Measurements from ENCODE around the gene CNMD. TPM values are rescaled to one million over a fixed set of nuclear protein-coding genes. Genes with fewer than 3 reads are reported as not detected.

CNMD gene
- polyA plus RNA-seq, 2 of the 4 experiments (the other 2 are of a cell fraction), result not detected

DNA sequence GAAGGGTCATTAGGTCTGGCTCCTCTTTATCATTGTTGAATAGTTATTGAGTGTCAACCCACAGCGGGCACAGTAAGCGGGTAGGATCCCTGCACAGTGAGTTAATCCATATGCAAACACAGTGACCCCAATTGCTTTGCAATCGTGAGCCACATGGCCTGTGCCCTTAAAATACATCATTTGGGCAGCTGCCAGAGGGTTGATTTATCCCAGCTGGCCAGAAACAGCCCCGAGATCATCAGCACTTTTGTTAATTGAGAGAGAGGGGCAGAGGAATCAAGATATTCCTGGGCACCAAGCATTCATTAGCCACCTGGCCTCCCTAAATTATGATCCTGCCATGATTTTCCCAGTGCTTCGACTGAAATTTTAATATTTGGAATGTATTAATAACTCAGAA, 9.8 kb upstream of the CNMD start:
- 6% methylated on average over 5 of the region's 5 CpGs for WGBS (ENCODE audit: missing lambda C conversion rate)
- TF ChIP-seq NPAS2 (CRISPR knock-in tag; IDR thresholded peaks at IDR 0.05; ENCODE audit: borderline replicate concordance) (no peak), BHLHE40 (IDR thresholded peaks at IDR 0.05; ENCODE audit: low read depth, low read length) (no peak)
- no peak for FAIRE-seq

GRCh38 chr13:52746141-52746540, 6.5 kb upstream of the CNMD start:
- H3K27ac ChIP-seq, result no peak overlapping the region
- ChIA-PET POLR2A (no interaction called here), CTCF (interaction anchor here (1.4 kb wide), 1 partner anchor 63 kb away, joined by 3 read pairs; no protein-coding TSS in a partner anchor)
- ATAC-seq, result no peak
- 5% methylated on average over 3 of the region's 3 CpGs for WGBS (ENCODE audit: missing lambda C conversion rate)
- no peak overlapping the region for H3K4me2 ChIP-seq
- H3K4me1 ChIP-seq, result no peaks in the 10 kb centered on the region
- no peaks in the 10 kb centered on the region for H3K9me3 ChIP-seq
- no peak overlapping the region for H3K4me3 ChIP-seq
- FAIRE-seq, result no peak
- no peak for TF ChIP-seq NR3C1 (IDR thresholded peaks at IDR 0.05)
- TF ChIP-seq FOSB (CRISPR knock-in tag; IDR thresholded peaks at IDR 0.05), result no peak
- no peak for TF ChIP-seq TP53 (CRISPR knock-in tag; IDR thresholded peaks at IDR 0.05)
- no peak for TF ChIP-seq ZSCAN20 (CRISPR knock-in tag; IDR thresholded peaks at IDR 0.05)
- no peak for TF ChIP-seq MAZ (IDR thresholded peaks at IDR 0.05; ENCODE audit: borderline replicate concordance, low read depth, low read length)
- no peak for TF ChIP-seq HOXB13 (CRISPR knock-in tag; IDR thresholded peaks at IDR 0.05; ENCODE audit: low read depth)
- no peak for TF ChIP-seq NFE2L2 (conservative IDR thresholded peaks at IDR 0.05; ENCODE audit: low read length)
- no peak for TF ChIP-seq BHLHE40 (IDR thresholded peaks at IDR 0.05; ENCODE audit: low read depth, low read length)
- TF ChIP-seq POLR2AphosphoS2 (conservative IDR thresholded peaks at IDR 0.05; ENCODE audit: low read length), result no peak
- TF ChIP-seq ZFP36 (IDR thresholded peaks at IDR 0.05; ENCODE audit: borderline replicate concordance, partially characterized antibody), result no peak
- no peak for TF ChIP-seq GATA3 (IDR thresholded peaks at IDR 0.05; ENCODE audit: borderline replicate concordance)
- DNase-seq (ENCODE audit: low read depth in 1 of 2, low spot score in 1 of 2), result no peak

More for the DNA sequence above, 9.8 kb upstream of the CNMD start:
- no peak for ATAC-seq
- Histone ChIP-seq H3K4me2 (no peak overlapping the region), H3K4me3 (no peak overlapping the region), H3K9me3 (no peaks in the 10 kb centered on the region), H3K4me1 (no peaks in the 10 kb centered on the region), H3K27ac (no peak overlapping the region)
- ChIA-PET CTCF (interaction anchor here (0.6 kb wide), 1 partner anchor 41 kb away, joined by 3 read pairs; no protein-coding TSS in a partner anchor), POLR2A (no interaction called here)
- no peak for DNase-seq (ENCODE audit: low read depth in 1 of 2, low spot score in 1 of 2)

- DNase-seq (ENCODE audit: low read depth in 1 of 2, low spot score in 1 of 2), result no peak
- no peaks in the 10 kb centered on the region for H3K9me3 ChIP-seq
- H3K4me1 ChIP-seq, result no peaks in the 10 kb centered on the region
- H3K4me2 ChIP-seq, result no peak overlapping the region
- FAIRE-seq, result no peak
- no peak for ATAC-seq
- WGBS (ENCODE audit: missing lambda C conversion rate), result 22% methylated on average over 6 of the region's 6 CpGs
- no peak overlapping the region for H3K4me3 ChIP-seq
- no peak overlapping the region for H3K27ac ChIP-seq
- ChIA-PET POLR2A (no interaction called here), CTCF (no interaction called here)
- TF ChIP-seq NFE2L2 (conservative IDR thresholded peaks at IDR 0.05; ENCODE audit: low read length), result no peak
- TF ChIP-seq, protein P1, sequence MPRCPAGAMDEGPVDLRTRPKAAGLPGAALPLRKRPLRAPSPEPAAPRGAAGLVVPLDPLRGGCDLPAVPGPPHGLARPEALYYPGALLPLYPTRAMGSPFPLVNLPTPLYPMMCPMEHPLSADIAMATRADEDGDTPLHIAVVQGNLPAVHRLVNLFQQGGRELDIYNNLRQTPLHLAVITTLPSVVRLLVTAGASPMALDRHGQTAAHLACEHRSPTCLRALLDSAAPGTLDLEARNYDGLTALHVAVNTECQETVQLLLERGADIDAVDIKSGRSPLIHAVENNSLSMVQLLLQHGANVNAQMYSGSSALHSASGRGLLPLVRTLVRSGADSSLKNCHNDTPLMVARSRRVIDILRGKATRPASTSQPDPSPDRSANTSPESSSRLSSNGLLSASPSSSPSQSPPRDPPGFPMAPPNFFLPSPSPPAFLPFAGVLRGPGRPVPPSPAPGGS (IDR thresholded peaks at IDR 0.05), result no peak
- no peak for TF ChIP-seq MAZ (IDR thresholded peaks at IDR 0.05; ENCODE audit: borderline replicate concordance, low read depth, low read length)
- TF ChIP-seq JUN (IDR thresholded peaks at IDR 0.05), result no peak
- TF ChIP-seq GATA3 (IDR thresholded peaks at IDR 0.05; ENCODE audit: borderline replicate concordance), result no peak
These were observed 5.3 kb upstream of the CNMD start for GRCh38 chr13:52744842-52745375.

- no peak for ATAC-seq
- Histone ChIP-seq H3K4me3 (no peak overlapping the region), H3K27ac (no peak overlapping the region), H3K4me2 (no peak overlapping the region), H3K4me1 (no peaks in the 10 kb centered on the region), H3K9me3 (no peaks in the 10 kb centered on the region)
- TF ChIP-seq ELK1 (IDR thresholded peaks at IDR 0.05; ENCODE audit: low read depth, low read length) (no peak), HEYL (CRISPR knock-in tag; IDR thresholded peaks at IDR 0.05) (no peak), POLR2A (IDR thresholded peaks at IDR 0.05; ENCODE audit: low read length) (no peak), PBX3 (IDR thresholded peaks at IDR 0.05) (no peak), FOXS1 (CRISPR knock-in tag; IDR thresholded peaks at IDR 0.05) (no peak)
- no peak for DNase-seq (ENCODE audit: low read depth in 1 of 2, low spot score in 1 of 2)
- ChIA-PET CTCF (interaction anchor here (0.7 to 1.5 kb wide), 2 partner anchors 12 to 293 kb away, joined by 3 read pairs; no protein-coding TSS in a partner anchor), POLR2A (no interaction called here)
- no peak for FAIRE-seq
- WGBS (ENCODE audit: missing lambda C conversion rate), result 12% methylated on average over 3 of the region's 3 CpGs
These were observed 4.4 kb upstream of the CNMD start for GRCh38 chr13:52743988-52744387.
